ENCODE measurements around the gene C19orf85. TPM values are rescaled to one million over a fixed set of nuclear protein-coding genes. Genes with fewer than 3 reads are reported as not detected.

Gene C19orf85
- total and polyA plus RNA-seq, 2 experiments from 2014 or later = 1.7 to 3.4 TPM

- DNase-seq (ENCODE audit: low spot score) (no peak), ATAC-seq (no peak)
- no peaks in the 10 kb centered on the region for H3K4me1 ChIP-seq (ENCODE audit: insufficient read depth)
- H3K9me3 Mint-ChIP-seq = peaks cover 21% of the 10 kb centered on the region
- H3K4me3 ChIP-seq = no peak overlapping the region
- no peaks in the 10 kb centered on the region for H3K9me2 ChIP-seq (ENCODE audit: insufficient read depth)
- H3F3A ChIP-seq (replicated peaks; ENCODE audit: low read depth) = no peaks in the 10 kb centered on the region
- H3K36me3 Mint-ChIP-seq (ENCODE audit: low read depth) = peaks cover 15% of the 10 kb centered on the region
- no peak for TF ChIP-seq NANOG (IDR thresholded peaks at IDR 0.05; ENCODE audit: borderline replicate concordance)
- TF ChIP-seq POLR2AphosphoS5 (IDR thresholded peaks at IDR 0.05; ENCODE audit: low read depth) = no peak
- TF ChIP-seq STAT1 (IDR thresholded peaks at IDR 0.05; ENCODE audit: unreplicated experiment) = no peak
- TF ChIP-seq EZH2 (IDR thresholded peaks at IDR 0.05; ENCODE audit: low read depth, unreplicated experiment) = no peak
- TF ChIP-seq ETS1 (IDR thresholded peaks at IDR 0.05) = no peak
- TF ChIP-seq ZNF331 (CRISPR knock-in tag; IDR thresholded peaks at IDR 0.05; ENCODE audit: low read depth) = no peak
- no peak for TF ChIP-seq EZH2phosphoT487 (IDR thresholded peaks at IDR 0.05; ENCODE audit: unreplicated experiment)
- no peak for TF ChIP-seq ZNF462 (CRISPR knock-in tag; IDR thresholded peaks at IDR 0.05)
- no peak for TF ChIP-seq JUNB (IDR thresholded peaks at IDR 0.05; ENCODE audit: unreplicated experiment)
- TF ChIP-seq ZNF114 (CRISPR knock-in tag; IDR thresholded peaks at IDR 0.05) = no peak
- TF ChIP-seq CREB1 (CRISPR knock-in tag; IDR thresholded peaks at IDR 0.05; ENCODE audit: low read depth) = no peak
- TF ChIP-seq CTCF (conservative IDR thresholded peaks at IDR 0.05; ENCODE audit: low read depth in 2 of 2) = no peak
- TF ChIP-seq REST (IDR thresholded peaks at IDR 0.05; ENCODE audit: unreplicated experiment) = no peak
- H3K4me3 Mint-ChIP-seq = no peak overlapping the region; the same call in 2 of the 3 replicates
- H3K27ac ChIP-seq (ENCODE audit: low read depth) = no peak overlapping the region
- no peaks in the 10 kb centered on the region for H3K79me2 ChIP-seq (replicated peaks; ENCODE audit: insufficient read depth)
- H4K20me1 ChIP-seq (replicated peaks; ENCODE audit: insufficient read depth) = no peaks in the 10 kb centered on the region
- no peaks in the 10 kb centered on the region for H3K4me1 Mint-ChIP-seq
- H3K36me3 ChIP-seq (ENCODE audit: insufficient read depth) = no peaks in the 10 kb centered on the region
- no peak overlapping the region for H2AFZ ChIP-seq
- H3K27me3 ChIP-seq (ENCODE audit: insufficient read depth) = peaks cover 32% of the 10 kb centered on the region
- H3K4me2 ChIP-seq = no peak overlapping the region
- peaks cover 37% of the 10 kb centered on the region for H3K27me3 Mint-ChIP-seq (ENCODE audit: insufficient read depth, low read depth, poor library complexity)
- no peak overlapping the region for H3K27ac Mint-ChIP-seq
Observed at GRCh38 chr19:55502197-55502952, 37.8 kb upstream of the C19orf85 start.
